ENCODE results near the gene KCND1. TPM values are rescaled to one million over a fixed set of nuclear protein-coding genes. Genes with fewer than 3 reads are reported as not detected.

Gene KCND1
- total and polyA plus RNA-seq, 10 of the 15 experiments (the other 5 are each of a cell fraction or from before 2014, with no cell fraction given), result 0.02 to 1.0 (median 0.39) TPM

GRCh38 chrX:48918643-48919340, 52.9 kb downstream of the KCND1 start, which contains the start of gene PIM2 (continued):
- TF ChIP-seq PKNOX1 (IDR thresholded peaks at IDR 0.05) (peak; percentile 34; the same call in 1 of the 2 replicates), SREBF1 (IDR thresholded peaks at IDR 0.05; ENCODE audit: low read length) (no peak), PAX8 (IDR thresholded peaks at IDR 0.05) (no peak), PAX5 (IDR thresholded peaks at IDR 0.05; ENCODE audit: borderline replicate concordance, low read depth, low read length) (no peak), IRF4 (IDR thresholded peaks at IDR 0.05; ENCODE audit: low read depth, low read length) (no peak), NR2C1 (IDR thresholded peaks at IDR 0.05) (no peak), ELK1 (IDR thresholded peaks at IDR 0.05; ENCODE audit: low read depth, low read length) (peak; percentile 51; the same call in 1 of the 2 replicates), ZBTB4 (CRISPR knock-in tag; IDR thresholded peaks at IDR 0.05) (no peak), E2F8 (IDR thresholded peaks at IDR 0.05; ENCODE audit: low read depth, partially characterized antibody) (no peak), TBL1XR1 (IDR thresholded peaks at IDR 0.05; ENCODE audit: low read depth, low read length) (no peak), BCL11A (IDR thresholded peaks at IDR 0.05; ENCODE audit: low read depth, low read length) (no peak), SP1 (IDR thresholded peaks at IDR 0.05; ENCODE audit: low read depth, low read length) (peak; percentile 80), ATF2 (IDR thresholded peaks at IDR 0.05; ENCODE audit: low read length) (0 out of 2 replicates have a peak, but pooled peaks have one; percentile 48), SPI1 (IDR thresholded peaks at IDR 0.05; ENCODE audit: borderline replicate concordance, insufficient read depth, low read depth, low read length) (no peak), HDGF (IDR thresholded peaks at IDR 0.05) (no peak), RBBP5 (conservative IDR thresholded peaks at IDR 0.05) (no peak), TAF1 (IDR thresholded peaks at IDR 0.05; ENCODE audit: borderline replicate concordance, low read depth, low read length) (peak; percentile 99), SRF (IDR thresholded peaks at IDR 0.05; ENCODE audit: low read depth in 2 of 2, low read length in 2 of 2) (no peak), CBX3 (IDR thresholded peaks at IDR 0.05; ENCODE audit: borderline replicate concordance, low read depth) (no peak)

Measured in GM12878 (cell line).